HepG2 (cell line): ENCODE measurements around the gene POLR1D. TPM values are rescaled to one million over a fixed set of nuclear protein-coding genes. Genes with fewer than 3 reads are reported as not detected.

Experiments used
- CENPT ChIP-seq: sonication (generic); formaldehyde crosslinking; IDR thresholded peaks from 2 replicates; pipeline ENCODE4 v1.8.0; 2022; ENCODE audit warnings: low read depth, mild to moderate bottlenecking, moderate library complexity, missing genetic modification reagents
- CREBL2 ChIP-seq: sonication (generic); formaldehyde crosslinking; IDR thresholded peaks from 2 replicates; pipeline ENCODE4 v1.8.1; 2023; ENCODE audit warnings: missing genetic modification reagents, mild to moderate bottlenecking, borderline replicate concordance
- GRHL1 ChIP-seq: sonication (generic); formaldehyde crosslinking; conservative IDR thresholded peaks from 2 replicates; pipeline ENCODE4 v1.8.0; 2022; ENCODE audit warnings: missing genetic modification reagents
- ISX ChIP-seq: sonication (generic); formaldehyde crosslinking; conservative IDR thresholded peaks from 2 replicates; pipeline ENCODE4 v1.5.0; 2020; ENCODE audit warnings: missing genetic modification reagents
- NFKBIZ ChIP-seq: IDR thresholded peaks from 2 replicates; pipeline ENCODE4 v1.6.1; 2018; ENCODE audit warnings: missing genetic modification reagents, missing compliant biosample characterization
- NR2F1 ChIP-seq, 2 experiments: fragments of 450-650 bp in 1 of 2; formaldehyde crosslinking in 1 of 2; IDR thresholded peaks; 2 replicates each; pipeline versions ENCODE4 v1.5.0 to v1.6.1; 2016 to 2020; ENCODE audit warnings: mild to moderate bottlenecking in 1 of 2, missing compliant biosample characterization in 1 of 2, missing genetic modification reagents in 1 of 2, moderate library complexity in 1 of 2
- PLSCR1 ChIP-seq: sonication (generic); formaldehyde crosslinking; IDR thresholded peaks from 2 replicates; pipeline ENCODE4 v1.5.0; 2020; ENCODE audit warnings: missing genetic modification reagents, mild to moderate bottlenecking, borderline replicate concordance
- PRDM4 ChIP-seq: sonication (generic); formaldehyde crosslinking; IDR thresholded peaks from 2 replicates; pipeline ENCODE4 v1.9.0; 2021; ENCODE audit warnings: missing genetic modification reagents, borderline replicate concordance
- RORA ChIP-seq: sonication (generic); formaldehyde crosslinking; IDR thresholded peaks from 2 replicates; pipeline ENCODE4 v1.5.0; 2020; ENCODE audit warnings: mild to moderate bottlenecking, missing genetic modification reagents, moderate library complexity
- THAP7 ChIP-seq: sonication (generic); formaldehyde crosslinking; IDR thresholded peaks from 2 replicates; pipeline ENCODE4 v1.8.1; 2023; ENCODE audit warnings: mild to moderate bottlenecking, missing genetic modification reagents
- TOE1 ChIP-seq: sonication (generic); formaldehyde crosslinking; IDR thresholded peaks from 2 replicates; pipeline ENCODE4 v1.4.0; 2020; ENCODE audit warnings: mild to moderate bottlenecking, missing genetic modification reagents
- ZBTB37 ChIP-seq: sonication (generic); formaldehyde crosslinking; IDR thresholded peaks from 2 replicates; pipeline ENCODE4 v1.4.0; 2020; ENCODE audit warnings: mild to moderate bottlenecking, missing genetic modification reagents
- ZNF550 ChIP-seq: sonication (generic); formaldehyde crosslinking; IDR thresholded peaks from 2 replicates; pipeline ENCODE4 v1.4.0; 2020; ENCODE audit warnings: mild to moderate bottlenecking, missing genetic modification reagents, borderline replicate concordance
- ZNF552 ChIP-seq: sonication (generic); formaldehyde crosslinking; IDR thresholded peaks from 2 replicates; pipeline ENCODE4 v1.9.0; 2022; ENCODE audit warnings: missing genetic modification reagents, mild to moderate bottlenecking, borderline replicate concordance
- ZNF670 ChIP-seq: sonication (generic); formaldehyde crosslinking; IDR thresholded peaks from 2 replicates; pipeline ENCODE4 v1.8.0; 2022; ENCODE audit warnings: mild to moderate bottlenecking, missing genetic modification reagents, borderline replicate concordance
- polyA plus RNA-seq, 8 experiments: library from polyadenylated mRNA; depleted of rRNA in 3 of 8; stranded (reverse) in 7 of 8; unstranded in 1 of 8; fragments of >200 nt; fragmentation: Illumina TruSeq in 4 of 8; extraction: Trizol in 4 of 8; gene quantifications; 2 replicates each; pipeline versions ENCODE4 v1.2.1 to v1.2.3, GENCODE V29; 2011 to 2016; ENCODE audit warnings: low read depth in 4 of 8, missing spikeins in 1 of 8, mixed read lengths in 1 of 8; ENCODE audit not compliant: insufficient read depth in 1 of 8
- total RNA-seq, 5 experiments: library from RNA; depleted of rRNA; stranded (reverse); fragments of >200 nt; fragmentation: Illumina TruSeq; extraction: Trizol; gene quantifications; 2 replicates each; pipeline ENCODE4 v1.2.3, GENCODE V29; 2016; ENCODE audit warnings: low read depth in 1 of 5

POLR1D gene
- total and polyA plus RNA-seq, 2 of the 13 experiments (the other 11 are each of a cell fraction or from before 2014, with no cell fraction given) = 183 to 490 TPM

- 0 out of 2 replicates have a peak, but pooled peaks have one; percentile 9 for TF ChIP-seq ZBTB37 (CRISPR knock-in tag)
- TF ChIP-seq GRHL1 (CRISPR knock-in tag) = no peak
- TF ChIP-seq THAP7 (CRISPR knock-in tag) = 0 out of 2 replicates have a peak, but pooled peaks have one; percentile 35
- TF ChIP-seq CREBL2 (CRISPR knock-in tag) = no peak
- TF ChIP-seq NFKBIZ = no peak
- TF ChIP-seq ZNF552 = no peak
- no peak for TF ChIP-seq ZNF550 (CRISPR knock-in tag)
- no peak for TF ChIP-seq TOE1 (CRISPR knock-in tag)
- TF ChIP-seq NR2F1 (CRISPR knock-in tag; IDR thresholded peaks at IDR 0.05) = no peak
- TF ChIP-seq PRDM4 (CRISPR knock-in tag) = no peak
- no peak for TF ChIP-seq RORA
- no peak for TF ChIP-seq ISX
- TF ChIP-seq CENPT (CRISPR knock-in tag) = peak; percentile 68; the same call in 1 of the 2 replicates
- 0 out of 2 replicates have a peak, but pooled peaks have one; percentile 18 for TF ChIP-seq ZNF670 (CRISPR knock-in tag)
- TF ChIP-seq PLSCR1 (CRISPR knock-in tag) = peak; percentile 94; the same call in 1 of the 2 replicates
These were observed at the start of gene POLR1D (continued) for GRCh38 chr13:27621366-27622101.
